ENCODE data around the gene SLC22A16. TPM values are rescaled to one million over a fixed set of nuclear protein-coding genes. Genes with fewer than 3 reads are reported as not detected.
"Not testable (repeated sequence)": the region's sequence is repeated elsewhere in the genome, so short reads cannot be mapped to it uniquely, and the experiment has no call there.

SLC22A16 gene
- total and polyA plus RNA-seq, 7 donors, result 0.14 to 0.36 (median 0.20) TPM; not detected in 4

DNA sequence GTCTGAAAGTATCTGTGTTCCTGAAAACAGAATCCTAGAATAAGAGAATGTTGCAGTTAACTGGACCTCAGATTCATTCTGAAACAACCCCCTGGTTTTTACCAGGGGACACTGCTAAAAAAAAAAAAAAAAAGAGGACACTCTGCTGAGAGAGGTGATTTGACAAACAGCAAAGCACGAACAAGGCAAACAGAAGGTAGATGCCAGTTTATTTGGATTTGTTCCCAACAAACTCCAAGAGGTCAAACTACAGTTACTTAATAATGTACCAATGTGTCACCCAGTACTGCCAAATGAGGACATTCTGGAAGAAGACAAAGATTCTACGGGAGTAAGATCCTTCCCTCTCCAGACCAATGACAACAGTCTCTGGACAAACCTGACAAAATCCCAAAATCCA is 40.6 kb upstream of the SLC22A16 start:
- no peak for TF ChIP-seq POLR2AphosphoS5 (IDR thresholded peaks at IDR 0.05)
- no peak for TF ChIP-seq EP300 (IDR thresholded peaks at IDR 0.05)
- no peak for TF ChIP-seq POLR2A (IDR thresholded peaks at IDR 0.05)
- TF ChIP-seq, protein P1, sequence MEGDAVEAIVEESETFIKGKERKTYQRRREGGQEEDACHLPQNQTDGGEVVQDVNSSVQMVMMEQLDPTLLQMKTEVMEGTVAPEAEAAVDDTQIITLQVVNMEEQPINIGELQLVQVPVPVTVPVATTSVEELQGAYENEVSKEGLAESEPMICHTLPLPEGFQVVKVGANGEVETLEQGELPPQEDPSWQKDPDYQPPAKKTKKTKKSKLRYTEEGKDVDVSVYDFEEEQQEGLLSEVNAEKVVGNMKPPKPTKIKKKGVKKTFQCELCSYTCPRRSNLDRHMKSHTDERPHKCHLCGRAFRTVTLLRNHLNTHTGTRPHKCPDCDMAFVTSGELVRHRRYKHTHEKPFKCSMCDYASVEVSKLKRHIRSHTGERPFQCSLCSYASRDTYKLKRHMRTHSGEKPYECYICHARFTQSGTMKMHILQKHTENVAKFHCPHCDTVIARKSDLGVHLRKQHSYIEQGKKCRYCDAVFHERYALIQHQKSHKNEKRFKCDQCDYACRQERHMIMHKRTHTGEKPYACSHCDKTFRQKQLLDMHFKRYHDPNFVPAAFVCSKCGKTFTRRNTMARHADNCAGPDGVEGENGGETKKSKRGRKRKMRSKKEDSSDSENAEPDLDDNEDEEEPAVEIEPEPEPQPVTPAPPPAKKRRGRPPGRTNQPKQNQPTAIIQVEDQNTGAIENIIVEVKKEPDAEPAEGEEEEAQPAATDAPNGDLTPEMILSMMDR (IDR thresholded peaks at IDR 0.05), result no peak
- Histone ChIP-seq H3K4me3 (no peak overlapping the region), H3K27me3 (no peaks in the 10 kb centered on the region), H3K4me1 (no peaks in the 10 kb centered on the region), H3K36me3 (no peaks in the 10 kb centered on the region), H3K9me3 (no peaks in the 10 kb centered on the region), H3K27ac (no peak overlapping the region)
- WGBS, 2 donors, result 21 to 70% methylated on average over 2 of the region's 2 CpGs
- intact Hi-C loops (cut with DNase I), result no loop called here
- DNase-seq, result no peak

GRCh38 chr6:110514818-110515217 is 38.4 kb upstream of the SLC22A16 start:
- no peak for DNase-seq
- WGBS, 2 donors, result 59 to 80% methylated on average over 4 of the region's 4 CpGs
- TF ChIP-seq POLR2AphosphoS5 (IDR thresholded peaks at IDR 0.05) (no peak), POLR2A (IDR thresholded peaks at IDR 0.05) (no peak), EP300 (IDR thresholded peaks at IDR 0.05) (no peak)
- TF ChIP-seq, protein P1 (IDR thresholded peaks at IDR 0.05), result no peak
- intact Hi-C loops (cut with DNase I), result no loop called here
- no peaks in the 10 kb centered on the region for H3K27me3 ChIP-seq
- H3K27ac ChIP-seq, result no peak overlapping the region
- H3K4me3 ChIP-seq, result no peak overlapping the region
- H3K9me3 ChIP-seq, result no peaks in the 10 kb centered on the region
- H3K4me1 ChIP-seq, result no peaks in the 10 kb centered on the region
- no peaks in the 10 kb centered on the region for H3K36me3 ChIP-seq

- no peak overlapping the region for H3K4me3 ChIP-seq
- no peaks in the 10 kb centered on the region for H3K4me1 ChIP-seq
- no peaks in the 10 kb centered on the region for H3K9me3 ChIP-seq
- TF ChIP-seq EP300 (IDR thresholded peaks at IDR 0.05), result no peak
- no peak for TF ChIP-seq POLR2AphosphoS5 (IDR thresholded peaks at IDR 0.05)
- TF ChIP-seq, protein P1 (IDR thresholded peaks at IDR 0.05), result no peak
- TF ChIP-seq POLR2A (IDR thresholded peaks at IDR 0.05), result no peak
- no peaks in the 10 kb centered on the region for H3K36me3 ChIP-seq
- H3K27ac ChIP-seq, result no peak overlapping the region
- DNase-seq, result no peak
- H3K27me3 ChIP-seq, result no peaks in the 10 kb centered on the region
- intact Hi-C loops (cut with DNase I), result no loop called here
These were observed 36.6 kb upstream of the SLC22A16 start for GRCh38 chr6:110512991-110513390.

DNA sequence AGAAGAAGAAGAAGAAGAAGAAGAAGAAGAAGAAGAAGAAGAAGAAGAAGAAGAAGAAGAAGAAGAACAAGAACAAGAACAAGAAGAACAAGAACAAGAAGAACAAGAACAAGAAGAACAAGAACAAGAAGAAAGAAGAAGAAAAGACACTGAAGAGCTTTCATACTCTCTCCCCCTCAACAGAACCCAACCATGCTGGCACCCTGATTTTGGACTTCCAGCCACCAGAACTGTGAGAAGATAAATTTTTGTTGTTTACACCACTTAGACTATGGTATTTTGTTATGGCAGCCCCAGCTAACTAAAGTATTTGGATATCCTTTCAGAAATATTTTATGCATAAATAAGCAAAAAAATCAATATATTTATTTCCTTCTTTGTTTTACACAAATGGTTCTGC is 36.1 kb upstream of the SLC22A16 start:
- intact Hi-C loops (cut with DNase I); H3K4me3 ChIP-seq; H3K4me1 ChIP-seq; H3K36me3 ChIP-seq; H3K27ac ChIP-seq; H3K9me3 ChIP-seq; H3K27me3 ChIP-seq; DNase-seq: not testable (repeated sequence)

DNA sequence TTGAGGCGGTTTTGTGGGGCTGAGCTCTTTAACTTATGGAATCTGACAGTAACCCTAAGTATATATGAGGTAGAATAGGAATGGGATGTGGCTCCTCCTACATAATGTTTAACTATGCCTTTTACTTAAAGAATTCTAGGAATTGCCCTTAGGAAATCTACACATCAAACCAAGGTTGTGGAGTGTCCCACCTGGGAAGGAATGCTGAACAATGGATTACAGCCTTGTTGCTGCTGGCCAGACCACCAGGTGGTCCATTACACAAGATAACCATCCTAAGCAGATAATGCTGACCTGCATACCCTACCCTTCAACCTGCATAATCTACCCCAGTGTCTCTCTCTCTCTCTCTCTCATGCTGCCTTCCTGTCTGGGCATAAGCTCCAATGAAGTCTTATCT is 35.0 kb upstream of the SLC22A16 start:
- no peaks in the 10 kb centered on the region for H3K9me3 ChIP-seq
- intact Hi-C loops (cut with DNase I), result no loop called here
- DNase-seq, result no peak
- H3K27me3 ChIP-seq, result no peaks in the 10 kb centered on the region
- no peaks in the 10 kb centered on the region for H3K36me3 ChIP-seq
- no peak overlapping the region for H3K27ac ChIP-seq
- H3K4me1 ChIP-seq, result no peaks in the 10 kb centered on the region
- no peak overlapping the region for H3K4me3 ChIP-seq
- TF ChIP-seq POLR2AphosphoS5 (IDR thresholded peaks at IDR 0.05) (no peak), EP300 (IDR thresholded peaks at IDR 0.05) (no peak), POLR2A (IDR thresholded peaks at IDR 0.05) (no peak)
- TF ChIP-seq, protein P1 (IDR thresholded peaks at IDR 0.05), result no peak
- WGBS, 2 donors, result 90 to 92% methylated on average over 1 of the region's 1 CpG
